ENCODE measurements around the gene FLRT3. TPM values are rescaled to one million over a fixed set of nuclear protein-coding genes. Genes with fewer than 3 reads are reported as not detected.

The FLRT3 gene
- total RNA-seq, 1 donor from 2014 or later, result 2.0 TPM

DNA sequence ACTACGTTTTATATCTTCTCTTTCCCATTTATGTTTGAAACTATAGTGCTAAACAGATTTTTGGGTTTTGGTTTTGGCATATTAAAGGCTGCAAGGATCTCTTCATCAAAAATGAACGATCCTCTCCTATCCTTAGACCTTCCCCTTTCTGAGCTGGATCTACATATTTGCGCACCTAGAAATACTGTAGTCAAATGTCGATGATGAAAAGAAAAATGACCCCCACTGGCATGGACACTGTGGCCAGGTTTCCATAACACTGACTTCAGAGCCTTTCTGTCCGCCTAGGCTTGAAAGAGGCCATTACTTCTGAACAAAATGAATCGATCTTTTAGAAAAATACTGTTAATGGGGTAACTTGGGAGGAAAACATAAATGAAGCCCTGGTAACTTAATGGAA lies 5.8 kb downstream of the FLRT3 start:
- DNase-seq (ENCODE audit: extremely low read depth, low read depth, low spot score), result no peak

DNA sequence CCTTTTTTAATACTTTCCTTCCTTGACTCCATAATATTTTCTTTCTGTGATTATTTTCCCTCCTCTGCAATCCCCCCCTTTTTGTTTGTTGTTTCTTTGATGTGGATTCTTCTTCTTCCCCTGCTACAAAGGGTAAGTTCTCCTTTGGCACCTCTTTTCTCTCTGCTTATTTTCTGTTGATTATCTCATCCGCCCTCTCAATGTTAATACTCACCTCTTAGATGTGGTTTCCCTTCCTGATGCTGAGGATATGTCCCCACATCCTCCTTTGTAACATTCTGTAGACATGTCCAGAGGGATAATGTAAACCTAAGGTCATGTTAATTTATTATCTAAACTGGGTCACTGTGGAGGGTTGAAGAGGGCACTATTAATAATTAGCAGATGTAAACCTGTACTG lies 17.7 kb downstream of the FLRT3 start:
- DNase-seq (ENCODE audit: extremely low read depth, low read depth, low spot score), result no peak

DNA sequence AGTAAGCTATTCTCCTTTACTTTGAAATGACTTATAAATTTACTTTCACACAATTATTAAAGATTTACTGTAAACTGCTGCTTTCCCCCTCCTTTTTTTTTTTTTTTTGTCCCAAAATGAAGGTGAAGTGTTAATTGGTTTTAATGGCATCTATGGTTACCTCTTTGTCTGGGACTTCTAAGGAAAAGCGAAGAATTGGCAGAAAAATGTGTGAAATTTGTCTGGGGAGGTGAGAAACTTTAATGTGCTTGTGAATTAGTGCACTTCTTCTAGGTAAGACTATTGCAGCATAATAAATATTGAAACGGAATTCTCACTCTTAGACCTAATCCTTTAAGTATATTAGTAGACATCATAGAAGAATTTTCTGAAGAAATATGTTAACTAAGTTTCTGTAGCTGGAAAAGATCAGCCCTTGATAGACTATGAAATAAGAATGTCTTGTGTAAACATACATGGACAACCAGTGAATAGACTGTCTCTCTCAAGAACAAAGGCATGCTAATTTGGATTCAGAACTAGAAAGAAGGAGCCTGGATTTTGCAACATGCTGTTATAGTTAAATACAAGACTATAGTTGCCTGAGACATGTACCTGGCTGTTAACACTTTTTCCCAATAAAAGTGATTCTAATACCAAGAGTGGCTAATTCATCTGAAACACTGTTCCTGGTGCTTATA lies 23.9 kb downstream of the FLRT3 start:
- no peak for DNase-seq (ENCODE audit: extremely low read depth, low read depth, low spot score)

DNA sequence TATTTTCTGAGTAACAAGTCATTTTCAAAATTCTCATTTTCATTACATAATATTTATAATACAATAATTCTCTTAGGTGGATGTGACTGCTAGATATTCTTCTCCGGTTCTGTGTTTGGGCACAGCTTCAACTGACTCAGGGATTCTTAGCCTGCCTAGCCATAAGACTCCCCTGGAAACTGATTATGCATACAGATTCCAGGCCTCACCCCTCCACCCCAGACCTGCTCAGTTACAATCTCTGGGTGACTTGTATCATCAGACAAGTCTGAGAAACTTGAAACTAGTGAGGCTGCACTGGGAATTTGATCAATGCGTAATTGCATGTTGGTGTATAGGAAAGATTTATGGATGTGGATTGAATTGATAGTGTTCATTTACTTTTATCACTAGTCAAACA lies 25.4 kb downstream of the FLRT3 start:
- DNase-seq (ENCODE audit: extremely low read depth, low read depth, low spot score), result no peak

DNA sequence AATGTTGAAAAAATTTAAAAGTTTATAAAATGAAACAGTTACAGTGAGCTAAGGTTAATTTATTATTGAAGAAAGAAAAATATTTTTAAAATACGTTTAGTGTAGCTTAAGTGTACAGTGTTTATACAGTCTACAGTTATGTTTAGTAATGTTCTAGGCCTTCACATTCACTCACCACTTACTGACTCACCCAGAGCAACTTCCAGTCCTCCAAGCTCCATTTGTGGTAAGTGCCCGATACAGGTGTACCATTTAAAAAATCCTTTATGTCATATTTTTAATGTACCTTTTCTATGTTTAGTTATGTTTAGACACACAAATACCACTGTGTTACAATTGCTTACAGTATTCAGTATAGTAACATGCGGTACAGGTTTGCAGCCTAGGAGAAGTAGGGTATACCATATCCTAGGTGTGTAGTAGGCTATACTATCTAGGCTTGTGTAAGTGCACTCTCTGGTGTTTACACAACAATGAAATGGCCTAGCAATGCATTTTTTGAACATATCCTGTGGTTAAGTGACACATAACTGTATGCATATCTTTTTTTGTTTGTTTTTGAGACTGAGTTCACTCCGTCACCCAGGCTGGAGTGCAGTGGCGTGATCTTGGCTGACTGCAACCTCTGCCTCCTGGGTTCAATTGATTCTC lies 26.3 kb downstream of the FLRT3 start:
- DNase-seq (ENCODE audit: extremely low read depth, low read depth, low spot score), result no peak

DNA sequence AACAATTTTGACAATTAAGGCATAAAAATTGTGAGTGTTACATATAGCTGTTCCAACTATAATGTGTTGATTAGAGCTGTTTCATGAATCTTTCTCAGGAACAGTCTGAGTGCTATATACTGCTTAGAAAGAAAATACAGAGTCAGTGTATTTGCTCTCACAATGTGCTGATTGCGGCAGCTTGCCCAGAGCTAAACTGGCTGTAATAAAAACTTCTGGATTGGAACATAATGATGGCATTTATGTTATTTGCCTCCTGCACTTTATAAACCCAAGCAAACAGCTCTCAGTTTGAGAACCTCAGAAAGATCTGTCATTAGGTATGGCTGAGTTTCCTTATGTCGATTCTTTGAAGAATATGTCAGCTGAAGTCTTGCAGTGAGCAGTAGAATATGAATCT lies 29.5 kb downstream of the FLRT3 start:
- DNase-seq (ENCODE audit: extremely low read depth, low read depth, low spot score), result no peak

DNA sequence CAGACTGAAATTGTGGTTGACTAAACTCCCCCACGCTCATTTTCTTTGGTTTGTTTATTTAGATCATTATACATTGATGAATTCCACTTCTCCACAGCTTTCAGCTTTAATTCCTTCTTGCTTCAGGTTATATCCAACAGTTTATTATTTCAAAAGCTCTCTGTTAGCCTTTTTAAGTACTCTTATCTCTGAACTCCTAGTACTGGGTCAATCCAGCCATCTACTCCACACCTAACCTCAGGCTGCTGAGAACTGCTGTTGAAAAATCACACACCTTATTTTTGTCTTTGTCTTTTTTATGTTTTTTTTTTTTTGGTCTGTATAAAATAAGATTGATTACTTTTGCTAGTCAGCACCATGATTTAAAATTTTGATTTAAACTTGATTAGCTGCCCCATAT lies 32.9 kb downstream of the FLRT3 start:
- no peak for DNase-seq (ENCODE audit: extremely low read depth, low read depth, low spot score)

DNA sequence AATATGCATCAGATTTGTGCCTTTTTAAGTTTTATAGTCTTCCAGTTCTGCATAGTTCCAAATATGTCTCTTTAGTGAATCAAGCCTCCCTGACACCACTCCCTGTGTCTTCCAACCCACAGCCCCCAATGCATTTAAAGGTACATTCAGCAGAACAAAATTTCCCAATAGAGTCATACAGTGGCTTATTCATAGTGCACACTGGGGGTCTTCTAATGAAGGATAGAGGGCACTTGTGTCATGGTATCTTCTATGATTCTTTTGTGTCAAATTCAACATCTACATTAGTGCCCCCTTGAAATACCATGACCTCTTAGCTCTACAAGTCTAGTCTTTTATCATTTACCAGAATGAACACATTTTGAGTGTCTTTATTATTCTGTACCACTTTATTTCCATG lies 33.8 kb downstream of the FLRT3 start:
- DNase-seq (ENCODE audit: extremely low read depth, low read depth, low spot score), result no peak

DNA sequence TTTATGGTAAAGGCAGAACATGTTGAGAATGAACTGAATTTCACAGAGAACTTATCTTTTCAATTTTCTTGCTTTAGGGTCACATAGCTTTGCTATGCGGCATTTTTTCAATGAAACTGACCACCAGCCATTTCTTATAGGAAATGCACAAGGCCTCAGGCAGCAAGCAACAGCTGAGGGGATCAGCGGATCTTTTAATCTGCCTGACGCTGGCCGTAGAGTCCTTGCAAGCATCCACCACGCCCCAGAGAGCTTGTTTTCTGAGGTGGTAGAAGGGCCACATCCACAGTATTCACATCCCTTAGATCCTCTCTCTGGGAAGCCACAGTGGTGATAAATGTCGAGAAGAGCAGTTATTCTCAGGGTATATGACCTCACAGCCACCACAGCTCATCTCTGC lies 34.3 kb downstream of the FLRT3 start:
- DNase-seq (ENCODE audit: extremely low read depth, low read depth, low spot score), result no peak

DNA sequence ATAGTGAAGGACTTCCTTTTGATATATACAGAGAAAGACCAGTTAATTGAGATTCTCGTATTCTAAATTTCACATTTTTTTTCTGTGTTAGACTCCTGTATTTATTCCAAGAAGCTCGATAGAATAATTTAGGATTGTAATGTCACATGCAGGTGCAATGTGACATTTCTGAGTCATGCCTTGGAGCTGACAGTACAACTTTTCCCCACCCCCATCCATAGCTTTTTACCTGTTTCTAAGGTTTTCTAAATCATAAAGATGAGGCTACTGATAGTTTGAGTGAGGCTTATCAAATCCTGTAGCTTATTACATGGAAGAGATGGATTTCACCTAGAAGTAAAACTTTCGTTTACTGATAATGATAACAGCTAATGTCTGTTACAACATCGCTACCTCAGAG lies 37.6 kb downstream of the FLRT3 start:
- DNase-seq (ENCODE audit: extremely low read depth, low read depth, low spot score), result no peak

DNA sequence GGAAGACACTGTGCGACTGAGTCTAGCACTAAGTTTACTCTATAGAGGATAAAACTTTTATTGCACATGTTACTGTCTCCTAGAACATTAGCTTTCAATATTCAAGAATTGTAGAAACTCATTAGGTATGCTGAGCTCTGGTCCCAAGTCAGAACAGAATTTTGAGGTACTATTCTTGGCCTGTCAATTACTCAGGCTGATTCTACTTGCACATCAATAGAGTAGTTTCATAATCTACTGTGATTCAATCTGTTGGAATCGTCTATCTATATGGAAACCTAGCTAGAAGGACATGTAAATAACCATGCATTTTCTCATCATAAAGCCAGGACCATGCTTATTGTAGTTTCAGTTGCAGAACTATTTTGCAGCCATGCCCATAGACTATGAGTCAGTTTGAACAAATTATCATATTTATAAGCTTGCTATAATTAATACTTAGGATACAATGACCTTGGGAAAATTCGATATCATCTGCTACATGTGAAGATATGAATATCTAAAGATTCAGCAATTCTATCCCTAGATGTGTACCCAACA lies 41.6 kb downstream of the FLRT3 start:
- no peak for DNase-seq (ENCODE audit: extremely low read depth, low read depth, low spot score)

DNA sequence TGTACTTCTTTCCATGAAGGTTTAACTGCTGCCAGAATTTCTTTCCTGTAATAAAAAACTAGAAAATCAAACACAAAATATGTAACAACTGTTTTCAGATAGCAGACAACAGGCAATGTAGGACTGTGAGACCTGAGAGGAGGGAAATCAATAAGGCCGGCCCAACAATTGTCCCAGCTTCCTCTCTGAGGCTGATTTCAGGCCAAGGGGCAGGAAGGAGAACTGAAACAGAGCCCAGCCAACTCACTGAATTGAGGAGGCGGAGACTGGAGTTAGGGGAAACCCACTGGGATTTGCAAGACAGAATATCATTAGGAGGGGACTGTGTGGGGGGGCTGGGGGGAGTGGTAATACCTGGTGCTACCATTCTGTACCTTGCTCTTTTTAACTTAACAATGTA lies 42.2 kb downstream of the FLRT3 start:
- DNase-seq (ENCODE audit: extremely low read depth, low read depth, low spot score), result no peak

DNA sequence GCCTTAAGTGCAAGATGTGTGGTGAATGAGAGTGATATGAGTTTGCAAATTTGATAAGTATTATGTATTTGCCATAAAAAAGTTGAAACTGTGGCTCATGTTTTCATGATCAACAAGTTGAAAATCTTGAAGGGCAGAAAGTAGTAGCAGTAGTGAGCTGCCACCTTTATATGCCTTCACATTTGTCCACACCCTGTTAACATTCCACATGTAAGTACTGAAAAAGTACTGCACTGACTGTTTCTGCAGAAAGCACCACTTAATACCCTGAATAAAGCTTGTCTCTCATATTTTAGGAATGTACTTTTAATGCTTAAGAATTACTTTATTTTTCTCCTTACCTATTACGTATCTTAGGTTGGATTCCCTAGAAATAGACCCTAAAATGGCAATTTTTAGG lies 45.9 kb downstream of the FLRT3 start:
- DNase-seq (ENCODE audit: extremely low read depth, low read depth, low spot score), result no peak

DNA sequence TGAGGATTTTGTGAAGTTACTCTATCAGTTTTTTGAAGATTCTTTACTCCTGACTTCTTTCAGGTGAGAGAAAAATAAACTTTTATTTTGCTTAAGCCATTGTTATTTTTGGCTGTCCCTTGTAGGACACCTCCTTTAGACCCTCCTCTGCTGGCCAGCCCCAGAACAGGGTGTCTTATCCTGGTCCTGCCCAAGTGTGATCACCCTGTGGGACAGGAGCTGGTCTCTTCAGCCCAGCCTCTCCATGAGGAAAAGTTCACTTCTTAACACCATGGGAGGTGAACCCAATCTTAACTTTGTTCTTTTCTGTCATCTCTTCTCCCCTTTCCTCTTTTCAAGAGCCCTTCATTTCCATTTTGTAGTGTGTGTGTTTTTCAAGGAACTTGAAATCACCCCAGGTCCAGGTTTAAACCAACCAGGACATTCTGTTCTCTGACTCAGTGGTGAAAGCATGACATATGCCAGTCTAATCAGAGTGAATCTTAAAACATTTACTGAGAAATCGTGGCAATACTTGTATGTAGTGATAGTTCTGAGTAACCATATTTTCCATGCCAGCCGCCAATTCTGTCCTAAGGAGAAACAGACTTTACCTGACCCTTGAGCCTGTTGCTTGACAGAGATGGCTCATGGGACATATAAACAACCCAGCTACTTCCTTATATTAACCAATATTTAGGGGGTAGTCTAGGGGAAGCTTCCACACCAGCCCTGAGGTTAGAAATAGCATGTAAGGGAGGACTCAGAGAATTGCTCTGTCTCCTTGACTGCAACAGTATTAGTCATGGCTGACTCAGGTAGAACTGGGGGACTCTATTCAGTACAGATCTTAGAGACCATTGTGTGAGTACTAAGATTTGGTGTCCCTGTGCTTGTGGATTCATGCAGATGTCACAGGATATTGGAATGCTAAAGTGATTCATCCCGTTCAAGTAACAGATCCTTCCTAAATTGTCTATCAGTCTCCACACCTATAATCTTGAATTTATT lies 48.8 kb downstream of the FLRT3 start:
- DNase-seq (ENCODE audit: extremely low read depth, low read depth, low spot score), result no peak

DNA sequence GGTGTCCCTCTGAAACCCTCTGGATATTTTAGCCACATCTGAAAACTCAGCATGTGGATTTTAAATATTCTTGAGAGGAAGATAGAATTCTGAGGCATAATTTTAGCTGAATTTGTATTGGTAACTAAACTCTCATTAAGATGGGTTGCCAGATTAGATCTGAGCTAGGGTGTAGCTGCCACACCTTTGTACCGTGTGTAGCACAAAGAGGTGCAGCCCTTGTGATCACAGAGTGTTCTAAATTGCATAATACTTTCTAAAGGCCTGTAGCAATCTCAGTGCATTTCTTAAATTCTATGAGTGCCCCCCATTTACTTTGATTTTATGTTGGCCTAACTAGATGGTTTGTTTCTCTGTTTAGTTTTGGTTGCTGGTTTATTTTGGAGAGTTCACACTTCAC lies 53.0 kb downstream of the FLRT3 start:
- DNase-seq (ENCODE audit: extremely low read depth, low read depth, low spot score), result no peak

DNA sequence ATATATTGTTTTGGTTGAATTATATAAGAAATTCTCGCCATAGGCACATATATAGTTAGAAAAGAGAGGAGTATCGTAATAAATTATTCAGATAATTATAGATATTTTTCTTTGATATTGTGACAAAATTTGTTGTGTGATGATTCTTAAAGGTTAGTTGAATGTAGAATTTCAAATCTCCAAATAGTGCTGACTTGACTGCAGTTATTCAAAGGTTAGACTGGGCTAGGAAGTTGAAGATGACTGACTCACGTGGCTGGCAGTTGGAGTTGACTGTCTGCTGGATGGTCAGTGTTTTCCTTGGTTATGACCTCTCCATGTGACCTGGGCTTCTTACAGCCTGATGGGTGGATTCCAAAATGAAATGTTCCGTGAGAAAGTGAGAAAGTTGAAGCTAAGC lies 55.3 kb downstream of the FLRT3 start:
- no peak for DNase-seq (ENCODE audit: extremely low read depth, low read depth, low spot score)
